SU-DHL-6 (cell line): ENCODE measurements around the gene IQGAP1.

Experiments used
- H2AFZ ChIP-seq: fragments of 200-600 bp; sonication (generic); 2 replicates; pipeline ENCODE4 v1.6.1; 2014; ENCODE audit warnings: low read depth, mild to moderate bottlenecking, moderate library complexity, mixed read lengths, antibody characterized with exemption, low read length; ENCODE audit not compliant: severe bottlenecking
- H3F3A ChIP-seq: fragments of 200-600 bp; shearing (Covaris generic); 2 replicates; pipeline ENCODE4 v1.6.0; 2016; ENCODE audit warnings: antibody characterized with exemption, mild to moderate bottlenecking; ENCODE audit not compliant: insufficient read depth
- H3K27ac ChIP-seq: fragments of 200-600 bp; sonication (generic); 2 replicates; pipeline ENCODE4 v1.5.1; 2016; ENCODE audit warnings: low read depth, mild to moderate bottlenecking, low read length, moderate library complexity, mixed read lengths
- H3K27me3 ChIP-seq: fragments of 200-600 bp; sonication (generic), shearing (Covaris generic); 2 replicates; pipeline ENCODE4 v1.6.0; 2014; ENCODE audit warnings: mild to moderate bottlenecking, low read length
- H3K36me3 ChIP-seq: fragments of 200-600 bp; sonication (generic); 2 replicates; pipeline ENCODE4 v1.6.1; 2014; ENCODE audit warnings: mild to moderate bottlenecking, low read length, mixed read lengths
- H3K4me2 ChIP-seq: fragments of 300-600, 200-600 bp; shearing (Covaris generic), sonication (generic); 2 replicates; pipeline ENCODE4 v1.6.0; 2014; ENCODE audit warnings: low read length, low read depth, mild to moderate bottlenecking; ENCODE audit not compliant: poor library complexity, severe bottlenecking
- H3K4me3 ChIP-seq: fragments of 200-600 bp; sonication (generic); 2 replicates; pipeline ENCODE4 v1.5.1; 2014; ENCODE audit warnings: antibody characterized with exemption, low read length, mild to moderate bottlenecking, mixed read lengths; ENCODE audit not compliant: insufficient read depth, poor library complexity, severe bottlenecking
- H3K79me2 ChIP-seq: fragments of 200-600 bp; sonication (generic); 2 replicates; pipeline ENCODE4 v1.6.1; 2014; ENCODE audit warnings: mild to moderate bottlenecking, low read length, moderate library complexity; ENCODE audit not compliant: insufficient read depth
- H3K9ac ChIP-seq: fragments of 200-600 bp; sonication (generic); 2 replicates; pipeline ENCODE4 v1.7.0; 2014; ENCODE audit warnings: mild to moderate bottlenecking, low read length
- H3K9me2 ChIP-seq: fragments of 200-600 bp; sonication (generic); replicated peaks from 2 replicates; pipeline ENCODE4 v1.6.1; 2014; ENCODE audit warnings: low read length; ENCODE audit not compliant: insufficient read depth
- H3K9me3 ChIP-seq: fragments of 200-600 bp; sonication (generic); 2 replicates; pipeline ENCODE4 v1.6.1; 2014; ENCODE audit warnings: low read length, mixed read lengths; ENCODE audit not compliant: insufficient read depth
- H4K20me1 ChIP-seq: fragments of 200-600 bp; sonication (generic); 2 replicates; pipeline ENCODE4 v1.6.1; 2014; ENCODE audit warnings: low read depth, mild to moderate bottlenecking, antibody characterized with exemption, low read length, moderate library complexity, mixed read lengths
- CTCF ChIP-seq: fragments of 200-600 bp; sonication (generic); IDR thresholded peaks from one replicate; pipeline ENCODE4 v1.5.1; 2017; ENCODE audit warnings: antibody characterized with exemption, mild to moderate bottlenecking, low read length, moderate library complexity; ENCODE audit not compliant: insufficient read depth, poor library complexity, severe bottlenecking
- EZH2phosphoT487 ChIP-seq: fragments of 200-600 bp; sonication (generic), shearing (Covaris generic); conservative IDR thresholded peaks from 2 replicates; pipeline ENCODE4 v1.6.1; 2018; ENCODE audit warnings: mild to moderate bottlenecking, antibody characterized with exemption, low read length, moderate library complexity, mixed read lengths

The IQGAP1 gene

GRCh38 chr15:90540768-90541167, 152.7 kb downstream of the IQGAP1 start:
- Histone ChIP-seq H3K9ac (no peak overlapping the region), H3K4me2 (no peak overlapping the region), H3K4me3 (no peak overlapping the region), H3K9me2 (no peaks in the 10 kb centered on the region), H3K36me3 (no peaks in the 10 kb centered on the region), H2AFZ (no peak overlapping the region), H3K79me2 (no peaks in the 10 kb centered on the region), H4K20me1 (no peaks in the 10 kb centered on the region), H3F3A (no peaks in the 10 kb centered on the region), H3K9me3 (no peaks in the 10 kb centered on the region), H3K27ac (no peak overlapping the region), H3K27me3 (no peaks in the 10 kb centered on the region)
- TF ChIP-seq CTCF = no peak
- no peak for TF ChIP-seq EZH2phosphoT487

- Histone ChIP-seq H3K36me3 (no peaks in the 10 kb centered on the region), H2AFZ (no peak overlapping the region), H3K9me3 (no peaks in the 10 kb centered on the region), H3K4me3 (no peak overlapping the region), H3K27me3 (no peaks in the 10 kb centered on the region), H4K20me1 (no peaks in the 10 kb centered on the region), H3K9ac (no peak overlapping the region), H3K4me2 (no peak overlapping the region), H3F3A (no peaks in the 10 kb centered on the region), H3K79me2 (no peaks in the 10 kb centered on the region), H3K27ac (no peak overlapping the region), H3K9me2 (no peaks in the 10 kb centered on the region)
- TF ChIP-seq EZH2phosphoT487 = no peak
- TF ChIP-seq CTCF = no peak
These were observed 157.1 kb downstream of the IQGAP1 start for GRCh38 chr15:90545095-90545494.

GRCh38 chr15:90547540-90547939, 159.5 kb downstream of the IQGAP1 start:
- H4K20me1 ChIP-seq = no peaks in the 10 kb centered on the region
- H3K9ac ChIP-seq = no peak overlapping the region
- no peaks in the 10 kb centered on the region for H3K27me3 ChIP-seq
- H3K4me3 ChIP-seq = no peak overlapping the region
- no peak overlapping the region for H3K27ac ChIP-seq
- no peaks in the 10 kb centered on the region for H3K9me2 ChIP-seq
- no peak overlapping the region for H2AFZ ChIP-seq
- no peaks in the 10 kb centered on the region for H3F3A ChIP-seq
- no peaks in the 10 kb centered on the region for H3K79me2 ChIP-seq
- H3K36me3 ChIP-seq = no peaks in the 10 kb centered on the region
- no peak overlapping the region for H3K4me2 ChIP-seq
- no peaks in the 10 kb centered on the region for H3K9me3 ChIP-seq
- TF ChIP-seq EZH2phosphoT487 = no peak

GRCh38 chr15:90550919-90551318, 162.9 kb downstream of the IQGAP1 start:
- no peaks in the 10 kb centered on the region for H3K79me2 ChIP-seq
- no peaks in the 10 kb centered on the region for H3F3A ChIP-seq
- H3K27ac ChIP-seq = no peak overlapping the region
- H3K9ac ChIP-seq = no peak overlapping the region
- no peaks in the 10 kb centered on the region for H4K20me1 ChIP-seq
- no peaks in the 10 kb centered on the region for H3K9me3 ChIP-seq
- no peaks in the 10 kb centered on the region for H3K9me2 ChIP-seq
- no peak overlapping the region for H3K4me3 ChIP-seq
- no peak overlapping the region for H2AFZ ChIP-seq
- H3K27me3 ChIP-seq = no peaks in the 10 kb centered on the region
- no peak overlapping the region for H3K4me2 ChIP-seq
- no peak for TF ChIP-seq EZH2phosphoT487
- no peak for TF ChIP-seq CTCF
- no peaks in the 10 kb centered on the region for H3K36me3 ChIP-seq
